K562 (cell line): Measurements from ENCODE around the gene NLRP5. TPM values are rescaled to one million over a fixed set of nuclear protein-coding genes. Genes with fewer than 3 reads are reported as not detected.

Source experiments
- ESRRA ChIP-seq: fragments of 450-650 bp; IDR thresholded peaks from 2 replicates; pipeline ENCODE4 v1.6.1; 2014; ENCODE audit warnings: low read depth, mild to moderate bottlenecking, moderate library complexity, borderline replicate concordance
- GATAD2A ChIP-seq: fragments of 450-650 bp; IDR thresholded peaks from 2 replicates; pipeline ENCODE4 v1.6.1; 2017
- HMG20B ChIP-seq: fragments of 250-450 bp; sonication (Bioruptor Pico); IDR thresholded peaks from 2 replicates; pipeline ENCODE4 v1.5.0; 2021; ENCODE audit warnings: mild to moderate bottlenecking
- KLF16 ChIP-seq: IDR thresholded peaks from 2 replicates; pipeline ENCODE4 v1.6.1; 2016; ENCODE audit warnings: antibody characterized with exemption
- NR1H2 ChIP-seq: sonication (generic); formaldehyde crosslinking; IDR thresholded peaks from 2 replicates; pipeline ENCODE4 v1.4.0; 2020; ENCODE audit warnings: mild to moderate bottlenecking, missing genetic modification reagents
- RAD21 ChIP-seq, 2 experiments: fragments of 250-450 bp in 1 of 2; fragments of 450-650 bp in 1 of 2; sonication (Bioruptor Pico) in 1 of 2; formaldehyde crosslinking in 1 of 2; IDR thresholded peaks in 1 of 2; conservative IDR thresholded peaks in 1 of 2; 2 replicates each; pipeline versions ENCODE4 v1.4.0 to v1.8.0; 2020 to 2022; ENCODE audit warnings: mild to moderate bottlenecking in 2 of 2, moderate library complexity in 1 of 2
- SMARCA5 ChIP-seq: fragments of 450-650 bp; IDR thresholded peaks from 2 replicates; pipeline ENCODE4 v1.6.1; 2016
- SMC3 ChIP-seq: conservative IDR thresholded peaks from 2 replicates; pipeline ENCODE4 v1.6.1; 2011; ENCODE audit warnings: low read depth, low read length, improper control_type of control experiment; ENCODE audit not compliant: insufficient read depth
- TFAP4 ChIP-seq: sonication (generic); formaldehyde crosslinking; IDR thresholded peaks from 2 replicates; pipeline ENCODE4 v1.8.0; 2022; ENCODE audit warnings: missing genetic modification reagents, mild to moderate bottlenecking, moderate library complexity, borderline replicate concordance
- ZFP1 ChIP-seq: fragments of 450-650 bp; formaldehyde crosslinking; IDR thresholded peaks from 2 replicates; pipeline ENCODE4 v1.4.0; 2020; ENCODE audit warnings: mild to moderate bottlenecking, mixed read lengths
- ZNF436 ChIP-seq: fragments of 250-450, 450-650 bp; sonication (Bioruptor Pico); formaldehyde crosslinking; IDR thresholded peaks from 2 replicates; pipeline ENCODE4 v1.7.0; 2020; ENCODE audit warnings: mild to moderate bottlenecking
- polyA plus RNA-seq, 8 experiments: library from polyadenylated mRNA; depleted of rRNA in 4 of 8; stranded (reverse) in 5 of 8; unstranded in 3 of 8; fragments of >200 nt; fragmentation: Nextera tagmentation in 2 of 8; fragmentation: Illumina TruSeq in 1 of 8; extraction: Ambion mirVana in 2 of 8; extraction: Trizol in 1 of 8; gene quantifications; 2 replicates each; pipeline versions ENCODE4 v1.2.1 to v1.2.3, GENCODE V29; 2011 to 2014; ENCODE audit warnings: inconsistent platforms in 1 of 8, missing spikeins in 1 of 8
- total RNA-seq, 7 experiments: library from RNA; depleted of rRNA in 6 of 7; stranded (reverse); fragments of >200 nt in 6 of 7; fragmentation: Illumina TruSeq in 2 of 7; extraction: Trizol in 2 of 7; gene quantifications; 2 replicates each; pipeline versions ENCODE4 v1.2.1 to v1.2.3, GENCODE V29; 2011 to 2021; ENCODE audit warnings: low replicate concordance in 1 of 7
- TF ChIP-seq, protein P1 (sequence below), 3 experiments: IDR thresholded peaks in 2 of 3; conservative IDR thresholded peaks in 1 of 3; 2 replicates each; pipeline ENCODE4 v1.5.1; 2011 to 2012; ENCODE audit warnings: low read length in 3 of 3, mild to moderate bottlenecking in 3 of 3, control low read depth in 2 of 3, improper control_type of control experiment in 1 of 3, inconsistent platforms in 1 of 3, low read depth in 1 of 3, mixed read lengths in 1 of 3, moderate library complexity in 1 of 3; ENCODE audit not compliant: insufficient read depth in 2 of 3
- TF ChIP-seq, protein P2 (sequence below): sonication (generic); formaldehyde crosslinking; IDR thresholded peaks from 2 replicates; pipeline ENCODE4 v1.8.0; 2022; ENCODE audit warnings: mild to moderate bottlenecking, missing genetic modification reagents

Gene NLRP5
- total and polyA plus RNA-seq, 9 of the 15 experiments (the other 6 are each of a cell fraction or from before 2014, with no cell fraction given) = 0.04 to 0.07 TPM; not detected in 7

GRCh38 chr19:56080669-56081401 lies 94.3 kb downstream of the NLRP5 start (continued):
- TF ChIP-seq, protein P1, sequence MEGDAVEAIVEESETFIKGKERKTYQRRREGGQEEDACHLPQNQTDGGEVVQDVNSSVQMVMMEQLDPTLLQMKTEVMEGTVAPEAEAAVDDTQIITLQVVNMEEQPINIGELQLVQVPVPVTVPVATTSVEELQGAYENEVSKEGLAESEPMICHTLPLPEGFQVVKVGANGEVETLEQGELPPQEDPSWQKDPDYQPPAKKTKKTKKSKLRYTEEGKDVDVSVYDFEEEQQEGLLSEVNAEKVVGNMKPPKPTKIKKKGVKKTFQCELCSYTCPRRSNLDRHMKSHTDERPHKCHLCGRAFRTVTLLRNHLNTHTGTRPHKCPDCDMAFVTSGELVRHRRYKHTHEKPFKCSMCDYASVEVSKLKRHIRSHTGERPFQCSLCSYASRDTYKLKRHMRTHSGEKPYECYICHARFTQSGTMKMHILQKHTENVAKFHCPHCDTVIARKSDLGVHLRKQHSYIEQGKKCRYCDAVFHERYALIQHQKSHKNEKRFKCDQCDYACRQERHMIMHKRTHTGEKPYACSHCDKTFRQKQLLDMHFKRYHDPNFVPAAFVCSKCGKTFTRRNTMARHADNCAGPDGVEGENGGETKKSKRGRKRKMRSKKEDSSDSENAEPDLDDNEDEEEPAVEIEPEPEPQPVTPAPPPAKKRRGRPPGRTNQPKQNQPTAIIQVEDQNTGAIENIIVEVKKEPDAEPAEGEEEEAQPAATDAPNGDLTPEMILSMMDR (IDR thresholded peaks at IDR 0.05 in 2 of 3, conservative IDR thresholded peaks at IDR 0.05 in 1 of 3; ENCODE audit: insufficient read depth in 2 of 3, low read depth in 1 of 3, low read length in 3 of 3) = peak; percentile 59 to 85 (median 73)
- TF ChIP-seq SMC3 = peak; percentile 62
- no peak for TF ChIP-seq ZNF436 (CRISPR knock-in tag)
- peak; percentile 47; the same call in 1 of the 2 replicates for TF ChIP-seq ESRRA
- TF ChIP-seq GATAD2A = no peak
- TF ChIP-seq, protein P2, sequence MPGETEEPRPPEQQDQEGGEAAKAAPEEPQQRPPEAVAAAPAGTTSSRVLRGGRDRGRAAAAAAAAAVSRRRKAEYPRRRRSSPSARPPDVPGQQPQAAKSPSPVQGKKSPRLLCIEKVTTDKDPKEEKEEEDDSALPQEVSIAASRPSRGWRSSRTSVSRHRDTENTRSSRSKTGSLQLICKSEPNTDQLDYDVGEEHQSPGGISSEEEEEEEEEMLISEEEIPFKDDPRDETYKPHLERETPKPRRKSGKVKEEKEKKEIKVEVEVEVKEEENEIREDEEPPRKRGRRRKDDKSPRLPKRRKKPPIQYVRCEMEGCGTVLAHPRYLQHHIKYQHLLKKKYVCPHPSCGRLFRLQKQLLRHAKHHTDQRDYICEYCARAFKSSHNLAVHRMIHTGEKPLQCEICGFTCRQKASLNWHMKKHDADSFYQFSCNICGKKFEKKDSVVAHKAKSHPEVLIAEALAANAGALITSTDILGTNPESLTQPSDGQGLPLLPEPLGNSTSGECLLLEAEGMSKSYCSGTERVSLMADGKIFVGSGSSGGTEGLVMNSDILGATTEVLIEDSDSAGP = no peak
- TF ChIP-seq ZFP1 (CRISPR knock-in tag) = no peak
- peak; percentile 21; the same call in 1 of the 2 replicates for TF ChIP-seq SMARCA5
- no peak for TF ChIP-seq NR1H2 (CRISPR knock-in tag)
- peak in 1 of 2 experiments; percentile 77; a peak in 3 of 4 replicates for TF ChIP-seq RAD21 (CRISPR knock-in tag; conservative IDR thresholded peaks at IDR 0.05 in 1 of 2, IDR thresholded peaks at IDR 0.05 in 1 of 2)
- TF ChIP-seq KLF16 = peak; percentile 23; the same call in 1 of the 2 replicates
- no peak for TF ChIP-seq HMG20B (CRISPR knock-in tag)
- peak; percentile 97 for TF ChIP-seq TFAP4 (CRISPR knock-in tag)
